ENCODE results near the gene PREX1.

The PREX1 gene

DNA sequence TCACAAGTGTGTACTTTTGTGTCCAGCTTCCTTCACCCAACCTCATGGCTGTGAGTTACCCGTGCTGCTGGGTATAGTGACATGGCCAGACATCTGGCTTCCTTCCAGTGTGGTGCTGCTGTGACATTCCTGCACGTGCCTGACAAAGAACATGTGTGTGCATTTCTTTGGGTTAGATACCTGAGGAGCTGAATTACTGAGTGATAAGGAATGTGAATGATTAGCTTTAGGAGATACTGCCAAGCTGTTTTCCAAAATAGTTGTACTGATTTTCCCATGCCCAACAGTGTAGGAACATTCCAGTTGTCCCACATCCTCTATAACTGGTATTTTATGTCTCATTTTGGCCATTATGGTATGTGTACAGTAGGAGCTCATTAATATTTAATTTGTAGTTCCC lies 132.5 kb downstream of the PREX1 start:
- POLR2A ChIA-PET (ENCODE audit: low non-redundant PET), result no interaction called here
- CTCF ChIA-PET, result interaction anchor here (0.8 kb wide), 1 partner anchor 123 kb away, joined by 5 read pairs; no protein-coding TSS in a partner anchor
- TF ChIP-seq, protein P1, sequence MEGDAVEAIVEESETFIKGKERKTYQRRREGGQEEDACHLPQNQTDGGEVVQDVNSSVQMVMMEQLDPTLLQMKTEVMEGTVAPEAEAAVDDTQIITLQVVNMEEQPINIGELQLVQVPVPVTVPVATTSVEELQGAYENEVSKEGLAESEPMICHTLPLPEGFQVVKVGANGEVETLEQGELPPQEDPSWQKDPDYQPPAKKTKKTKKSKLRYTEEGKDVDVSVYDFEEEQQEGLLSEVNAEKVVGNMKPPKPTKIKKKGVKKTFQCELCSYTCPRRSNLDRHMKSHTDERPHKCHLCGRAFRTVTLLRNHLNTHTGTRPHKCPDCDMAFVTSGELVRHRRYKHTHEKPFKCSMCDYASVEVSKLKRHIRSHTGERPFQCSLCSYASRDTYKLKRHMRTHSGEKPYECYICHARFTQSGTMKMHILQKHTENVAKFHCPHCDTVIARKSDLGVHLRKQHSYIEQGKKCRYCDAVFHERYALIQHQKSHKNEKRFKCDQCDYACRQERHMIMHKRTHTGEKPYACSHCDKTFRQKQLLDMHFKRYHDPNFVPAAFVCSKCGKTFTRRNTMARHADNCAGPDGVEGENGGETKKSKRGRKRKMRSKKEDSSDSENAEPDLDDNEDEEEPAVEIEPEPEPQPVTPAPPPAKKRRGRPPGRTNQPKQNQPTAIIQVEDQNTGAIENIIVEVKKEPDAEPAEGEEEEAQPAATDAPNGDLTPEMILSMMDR (conservative IDR thresholded peaks at IDR 0.05; ENCODE audit: low read depth), result no peak
- peak; percentile 45 for DNase-seq (ENCODE audit: low spot score)
- H3K27ac ChIP-seq, result no peak overlapping the region

DNA sequence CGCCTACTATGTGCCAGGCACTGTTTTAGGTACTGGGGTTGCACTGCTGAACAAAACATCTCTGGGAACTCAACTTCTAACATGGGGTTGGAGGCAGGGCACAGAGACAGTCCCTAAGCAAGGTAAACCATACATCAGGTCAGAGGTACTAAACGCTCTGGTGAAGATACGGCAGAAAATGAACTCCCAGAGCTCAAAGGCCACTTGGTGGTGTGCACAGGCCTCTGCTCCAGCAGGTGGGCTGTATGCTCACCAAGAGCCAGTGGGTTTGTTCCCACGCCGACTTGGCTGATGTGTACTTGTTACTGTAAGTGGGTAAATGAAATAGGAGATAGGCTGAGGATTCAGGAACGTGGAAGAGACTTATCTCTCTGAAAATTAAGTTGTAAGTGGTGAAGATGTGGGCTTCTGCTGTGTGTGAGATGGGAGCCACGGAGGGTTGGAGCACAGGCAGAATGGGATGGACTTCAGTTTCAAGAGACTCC lies 133.4 kb downstream of the PREX1 start:
- no peak for DNase-seq (ENCODE audit: low spot score)
- ChIA-PET POLR2A (ENCODE audit: low non-redundant PET) (no interaction called here), CTCF (no interaction called here)
- H3K27ac ChIP-seq, result no peak overlapping the region
- TF ChIP-seq, protein P1 (conservative IDR thresholded peaks at IDR 0.05; ENCODE audit: low read depth), result no peak

DNA sequence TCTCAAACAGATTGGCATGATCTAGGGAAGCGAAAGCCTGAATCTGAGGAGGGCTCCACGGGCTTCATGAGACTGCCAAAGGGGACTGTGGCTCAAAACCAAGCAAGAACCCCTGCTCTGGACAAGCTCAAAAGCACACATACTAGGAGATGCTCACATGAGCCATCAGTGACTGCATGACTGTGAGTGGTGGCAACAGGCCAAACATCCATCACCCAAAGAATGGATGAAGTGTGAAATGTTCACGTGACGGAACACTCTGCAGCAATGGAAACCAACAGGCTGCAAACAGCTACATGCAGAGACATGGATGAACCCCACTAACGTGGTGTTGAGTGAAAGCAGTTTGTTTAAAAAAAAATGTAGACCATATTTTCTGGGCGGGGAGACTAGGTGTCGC lies 136.3 kb downstream of the PREX1 start:
- no peak overlapping the region for H3K27ac ChIP-seq
- TF ChIP-seq, protein P1 (conservative IDR thresholded peaks at IDR 0.05; ENCODE audit: low read depth), result no peak
- CTCF ChIA-PET, result interaction anchor here (0.7 to 2.1 kb wide), 3 partner anchors 34 to 1696 kb away, joined by 3 to 7 read pairs (median 4); no protein-coding TSS in a partner anchor
- POLR2A ChIA-PET (ENCODE audit: low non-redundant PET), result no interaction called here
- DNase-seq (ENCODE audit: low spot score), result no peak

DNA sequence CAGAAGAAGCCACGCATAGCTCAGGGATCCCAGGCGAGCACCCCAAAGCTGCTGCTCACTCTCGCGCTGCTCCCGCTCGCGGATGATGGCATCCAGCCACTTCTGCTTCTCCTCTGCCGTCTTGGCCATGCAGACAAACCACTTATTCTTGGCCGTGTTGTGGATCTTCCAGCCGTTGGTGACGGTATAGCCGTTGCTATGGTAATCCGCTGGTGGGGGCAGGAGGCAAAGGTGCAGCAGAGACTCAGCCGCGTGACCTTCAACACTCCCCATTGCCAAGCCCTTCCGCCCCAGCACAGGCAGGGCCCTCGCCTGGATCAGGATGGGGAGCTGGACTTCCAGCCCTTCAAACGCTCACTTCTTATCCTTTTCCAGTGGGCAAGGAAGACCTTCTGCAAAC lies 136.9 kb downstream of the PREX1 start:
- no peak overlapping the region for H3K27ac ChIP-seq
- no peak for DNase-seq (ENCODE audit: low spot score)
- ChIA-PET POLR2A (ENCODE audit: low non-redundant PET) (no interaction called here), CTCF (interaction anchor here (0.6 to 2.1 kb wide), 4 partner anchors 15 to 279 kb away, joined by 3 to 7 read pairs (median 4); no protein-coding TSS in a partner anchor)
- TF ChIP-seq, protein P1 (conservative IDR thresholded peaks at IDR 0.05; ENCODE audit: low read depth), result no peak

DNA sequence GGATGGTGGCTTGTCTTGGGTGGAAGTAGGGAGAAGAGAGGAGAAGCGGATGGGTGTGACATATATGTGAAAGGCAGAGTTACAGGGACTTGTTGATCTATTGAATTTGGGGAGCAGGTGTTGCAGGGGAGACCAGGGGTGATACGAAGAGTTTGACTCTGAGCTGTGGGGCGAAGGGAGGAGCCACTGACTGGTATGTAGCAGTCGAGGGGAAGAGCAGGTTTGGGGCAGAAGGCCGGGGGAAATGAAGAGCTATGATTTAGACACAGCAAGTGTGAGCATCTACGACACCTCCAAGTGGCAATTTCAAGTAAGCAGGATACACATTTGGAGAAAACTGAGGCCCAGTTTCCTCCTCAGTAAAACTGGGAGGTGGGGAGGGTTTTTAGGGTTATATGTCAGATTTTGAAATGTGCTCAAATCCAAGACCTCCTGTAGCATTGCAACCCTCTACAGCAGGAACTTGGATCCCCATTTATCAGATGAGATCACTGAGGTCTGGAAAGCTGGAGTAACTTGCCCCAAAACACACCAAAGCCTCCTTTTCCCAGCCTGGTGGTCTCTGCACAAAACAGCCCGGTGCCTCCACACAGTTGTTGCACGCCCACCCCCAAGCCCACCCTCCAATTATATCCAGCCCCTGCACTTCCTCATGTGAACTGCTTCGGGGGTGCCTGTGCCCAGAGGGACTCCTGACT lies 137.8 kb downstream of the PREX1 start:
- no peak for DNase-seq (ENCODE audit: low spot score)
- POLR2A ChIA-PET (ENCODE audit: low non-redundant PET), result no interaction called here
- CTCF ChIA-PET, result interaction anchor here (0.6 to 2.1 kb wide), 5 partner anchors 14 to 280 kb away, joined by 3 to 7 read pairs (median 3); no protein-coding TSS in a partner anchor
- TF ChIP-seq, protein P1 (conservative IDR thresholded peaks at IDR 0.05; ENCODE audit: low read depth), result no peak
- no peak overlapping the region for H3K27ac ChIP-seq

DNA sequence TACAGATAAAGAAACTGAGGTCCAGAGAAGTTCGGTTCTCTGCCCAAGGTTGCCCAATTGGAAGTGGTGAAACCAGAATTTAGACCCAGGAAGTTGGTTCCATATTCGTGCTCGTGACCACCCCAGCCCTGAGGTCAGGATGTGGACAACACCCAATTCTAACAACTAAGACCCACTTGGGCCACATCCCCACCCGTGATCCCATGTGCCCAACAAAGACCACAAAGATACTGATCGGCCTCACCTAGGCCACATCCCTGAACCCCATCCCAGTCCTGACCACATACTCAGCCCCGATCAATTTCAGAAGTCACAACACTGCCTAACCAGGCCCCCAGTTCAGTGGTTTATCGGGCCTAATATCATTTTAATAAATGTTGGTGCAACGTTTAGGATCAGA lies 138.4 kb downstream of the PREX1 start:
- TF ChIP-seq, protein P1 (conservative IDR thresholded peaks at IDR 0.05; ENCODE audit: low read depth), result no peak
- no peak for DNase-seq (ENCODE audit: low spot score)
- POLR2A ChIA-PET (ENCODE audit: low non-redundant PET), result no interaction called here
- CTCF ChIA-PET, result no interaction called here
- no peak overlapping the region for H3K27ac ChIP-seq
